Muscle layer of duodenum (tissue), 2 donors: ENCODE results near the gene TLCD1.

ENCODE experiments used
- H3K27ac ChIP-seq: one replicate; pipeline ENCODE4 v1.7.0; 2013; ENCODE audit warnings: mild to moderate bottlenecking, low read length
- H3K27me3 ChIP-seq: one replicate; pipeline ENCODE4 v1.7.0; 2013; ENCODE audit warnings: low read depth, mild to moderate bottlenecking, control low read depth, low read length
- H3K36me3 ChIP-seq, 2 donors: one replicate each; pipeline ENCODE4 v1.7.0; 2013; ENCODE audit warnings: low read length in 2 of 2, control low read depth in 1 of 2, mild to moderate bottlenecking in 1 of 2; ENCODE audit not compliant: insufficient read depth in 2 of 2, control insufficient read depth in 1 of 2
- H3K4me1 ChIP-seq, 2 donors: one replicate each; pipeline ENCODE4 v1.7.0; 2013; ENCODE audit warnings: low read length in 2 of 2, mild to moderate bottlenecking in 2 of 2, control low read depth in 1 of 2, moderate library complexity in 1 of 2; ENCODE audit not compliant: insufficient read depth in 2 of 2, control insufficient read depth in 1 of 2
- H3K4me3 ChIP-seq, 2 donors: one replicate each; pipeline ENCODE4 v1.7.0; 2013; ENCODE audit warnings: low read length in 2 of 2, low read depth in 1 of 2, mild to moderate bottlenecking in 1 of 2
- H3K9me3 ChIP-seq, 2 donors: one replicate each; pipeline ENCODE4 v1.7.0; 2013; ENCODE audit warnings: low read length in 2 of 2, control low read depth in 1 of 2, mild to moderate bottlenecking in 1 of 2; ENCODE audit not compliant: control insufficient read depth in 1 of 2
- donor health status: healthy.

The TLCD1 gene

DNA sequence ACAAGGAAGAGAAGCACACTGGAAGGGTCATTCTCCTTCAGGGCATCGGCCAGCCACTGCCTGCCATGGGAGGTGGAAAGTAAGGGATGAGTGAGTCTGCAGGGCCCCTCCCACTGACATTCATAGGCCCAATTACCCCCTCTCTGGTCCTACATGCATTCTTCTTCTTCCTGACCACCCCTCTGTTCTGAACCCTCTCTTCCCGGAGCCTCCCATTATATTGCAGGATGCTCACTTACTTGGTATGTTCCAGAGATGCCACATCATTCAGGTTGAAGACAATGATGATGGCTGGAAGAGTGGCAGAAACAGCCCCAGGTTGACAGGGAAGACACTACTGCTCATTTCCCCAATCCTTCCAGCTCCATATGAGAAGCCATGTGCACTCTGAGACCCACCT, 10.8 kb downstream of the TLCD1 start:
- Histone ChIP-seq H3K36me3 (peaks cover 0 to 18% of the 10 kb centered on the region in 2 donors), H3K4me1 (peaks cover 9 to 40% of the 10 kb centered on the region in 2 donors), H3K27me3 (no peaks in the 10 kb centered on the region), H3K4me3 (no peak overlapping the region), H3K27ac (no peak overlapping the region), H3K9me3 (no peaks in the 10 kb centered on the region)

DNA sequence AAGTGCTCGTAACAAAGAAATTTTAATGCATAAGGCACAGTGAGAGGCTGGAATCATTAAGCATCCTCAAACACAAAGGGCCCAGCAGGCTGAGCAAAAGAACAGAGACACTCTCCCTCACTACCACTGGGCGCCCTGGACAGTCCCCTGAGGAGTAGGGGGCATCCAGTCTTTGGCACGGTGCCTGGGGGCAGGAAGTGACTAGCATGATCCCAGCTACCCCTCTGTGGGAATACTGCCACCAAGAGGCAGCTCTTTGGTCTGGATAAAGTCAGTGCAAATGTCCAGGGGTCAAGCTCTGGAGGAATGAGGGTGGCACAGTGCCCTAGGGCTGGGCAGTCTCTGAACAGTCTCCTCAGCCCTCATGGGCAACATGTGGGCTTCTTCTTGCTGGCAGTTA, 11.8 kb downstream of the TLCD1 start:
- Histone ChIP-seq H3K36me3 (peaks cover 0 to 18% of the 10 kb centered on the region in 2 donors), H3K27ac (no peak overlapping the region), H3K9me3 (no peaks in the 10 kb centered on the region), H3K27me3 (no peaks in the 10 kb centered on the region), H3K4me3 (no peak overlapping the region), H3K4me1 (peaks cover 9 to 46% of the 10 kb centered on the region in 2 donors)

GRCh38 chr17:28712705-28713415, 13.2 kb downstream of the TLCD1 start:
- no peaks in the 10 kb centered on the region for H3K27me3 ChIP-seq
- H3K4me1 ChIP-seq, result peaks cover 3 to 38% of the 10 kb centered on the region in 2 donors
- H3K9me3 ChIP-seq, result no peaks in the 10 kb centered on the region
- H3K36me3 ChIP-seq, result peaks cover 0 to 18% of the 10 kb centered on the region in 2 donors
- H3K4me3 ChIP-seq, result no peak overlapping the region
- H3K27ac ChIP-seq, result no peak overlapping the region

GRCh38 chr17:28712032-28712704, 13.9 kb downstream of the TLCD1 start:
- Histone ChIP-seq H3K4me1 (peaks cover 3 to 38% of the 10 kb centered on the region in 2 donors), H3K4me3 (peak overlapping the region; percentile 66 to 81), H3K27me3 (no peaks in the 10 kb centered on the region), H3K36me3 (peaks cover 0 to 18% of the 10 kb centered on the region in 2 donors), H3K27ac (no peak overlapping the region), H3K9me3 (no peaks in the 10 kb centered on the region)

DNA sequence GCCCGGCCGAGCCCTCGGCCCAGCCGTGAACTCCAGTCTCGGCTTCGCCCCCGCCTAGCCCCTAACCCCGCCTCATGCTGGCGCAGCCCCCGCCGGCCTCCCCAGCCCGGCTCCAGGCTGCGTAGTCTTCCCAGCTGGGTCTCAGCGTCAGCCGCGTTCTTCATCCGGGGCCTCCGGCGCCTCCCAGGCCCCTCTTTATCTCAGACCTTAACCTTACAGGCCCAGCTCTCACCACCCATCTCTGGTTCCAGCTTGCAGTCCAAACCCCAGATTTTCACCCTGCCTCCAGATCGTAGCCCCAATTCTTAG, 14.4 kb downstream of the TLCD1 start, which contains the start of gene PROCA1:
Gene PROCA1, minus strand, starts transcription at position 166 of the 309 bp plus-strand sequence. CDS start 228 bp downstream, outside the sequence.
- Histone ChIP-seq H3K4me3 (peak within 1 kb of the TSS; percentile 66 to 81), H3K27me3 (no peaks in the 10 kb centered on the region), H3K27ac (peak within 1 kb of the TSS; percentile 82), H3K36me3 (peaks cover 0 to 18% of the 10 kb centered on the region in 2 donors), H3K4me1 (peaks cover 3 to 34% of the 10 kb centered on the region in 2 donors), H3K9me3 (no peaks in the 10 kb centered on the region)

DNA sequence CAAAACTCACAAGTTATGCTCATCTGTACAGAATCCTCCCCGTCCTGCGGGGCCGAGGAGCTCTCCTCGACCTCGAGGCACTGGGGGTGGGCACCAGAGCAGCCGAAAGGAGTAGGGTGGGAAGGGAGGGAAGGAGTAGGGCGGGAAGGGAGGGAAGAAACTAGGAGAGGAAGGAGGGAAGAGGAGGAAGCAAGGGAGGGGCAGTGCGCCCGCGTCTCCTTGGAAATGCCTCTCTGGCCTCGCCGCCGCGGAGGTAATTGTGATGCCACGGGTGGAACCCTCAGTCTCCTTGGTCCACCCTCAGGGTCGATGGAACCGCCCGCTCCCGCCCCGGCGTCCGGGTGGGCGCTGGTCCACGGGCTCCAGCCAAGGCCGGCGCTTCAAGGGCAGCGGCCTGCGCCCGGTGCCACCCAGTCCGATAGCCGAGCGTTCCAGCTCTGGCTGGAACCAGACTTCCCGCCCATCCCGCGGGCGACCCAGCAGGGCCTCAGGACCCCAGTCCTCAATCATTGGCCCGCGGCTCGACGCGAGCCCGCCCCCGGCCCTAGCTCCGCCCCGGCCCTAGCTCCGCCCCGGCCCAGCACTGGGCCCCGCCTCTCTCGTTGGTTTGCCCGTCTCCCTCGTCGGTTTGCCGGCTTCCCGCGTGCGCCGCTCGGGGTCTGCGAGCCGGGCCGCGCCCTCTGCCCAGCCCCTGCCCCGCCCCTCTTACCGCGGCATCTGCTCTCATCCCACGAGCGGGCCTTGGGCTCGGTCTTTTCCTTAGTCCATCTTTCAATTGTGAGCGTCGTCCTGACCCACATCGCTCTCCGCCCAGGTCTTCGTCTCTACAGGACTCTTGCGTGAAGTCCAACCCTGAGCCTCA, 14.9 kb downstream of the TLCD1 start:
- Histone ChIP-seq H3K4me3 (peak overlapping the region; percentile 66 to 81), H3K27me3 (no peaks in the 10 kb centered on the region), H3K36me3 (peaks cover 0 to 18% of the 10 kb centered on the region in 2 donors), H3K4me1 (peaks cover 0 to 28% of the 10 kb centered on the region in 2 donors), H3K27ac (peak overlapping the region; percentile 82), H3K9me3 (no peaks in the 10 kb centered on the region)

DNA sequence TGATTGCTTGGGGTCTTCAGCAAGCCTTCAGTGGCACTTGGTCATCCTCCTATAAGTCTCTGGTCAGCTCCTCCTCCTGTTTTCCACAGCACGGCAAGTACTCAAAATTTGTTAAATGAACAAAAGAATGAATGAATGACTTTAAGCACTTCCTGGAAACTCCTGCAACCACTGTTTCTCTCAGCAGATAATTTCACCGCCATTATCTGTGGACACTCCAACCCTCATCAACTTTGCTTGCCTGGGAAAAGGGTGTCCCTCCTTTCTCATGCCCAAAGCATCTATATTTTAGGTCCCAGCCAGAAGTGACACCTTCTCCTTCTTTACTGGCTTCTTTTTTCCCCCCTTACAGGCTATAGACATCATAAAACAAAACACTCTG, 18.7 kb downstream of the TLCD1 start:
- Histone ChIP-seq H3K36me3 (peaks cover 14 to 24% of the 10 kb centered on the region in 2 donors), H3K4me1 (peaks cover 0 to 17% of the 10 kb centered on the region in 2 donors), H3K27me3 (no peaks in the 10 kb centered on the region), H3K4me3 (no peak overlapping the region), H3K27ac (no peak overlapping the region), H3K9me3 (no peaks in the 10 kb centered on the region)

DNA sequence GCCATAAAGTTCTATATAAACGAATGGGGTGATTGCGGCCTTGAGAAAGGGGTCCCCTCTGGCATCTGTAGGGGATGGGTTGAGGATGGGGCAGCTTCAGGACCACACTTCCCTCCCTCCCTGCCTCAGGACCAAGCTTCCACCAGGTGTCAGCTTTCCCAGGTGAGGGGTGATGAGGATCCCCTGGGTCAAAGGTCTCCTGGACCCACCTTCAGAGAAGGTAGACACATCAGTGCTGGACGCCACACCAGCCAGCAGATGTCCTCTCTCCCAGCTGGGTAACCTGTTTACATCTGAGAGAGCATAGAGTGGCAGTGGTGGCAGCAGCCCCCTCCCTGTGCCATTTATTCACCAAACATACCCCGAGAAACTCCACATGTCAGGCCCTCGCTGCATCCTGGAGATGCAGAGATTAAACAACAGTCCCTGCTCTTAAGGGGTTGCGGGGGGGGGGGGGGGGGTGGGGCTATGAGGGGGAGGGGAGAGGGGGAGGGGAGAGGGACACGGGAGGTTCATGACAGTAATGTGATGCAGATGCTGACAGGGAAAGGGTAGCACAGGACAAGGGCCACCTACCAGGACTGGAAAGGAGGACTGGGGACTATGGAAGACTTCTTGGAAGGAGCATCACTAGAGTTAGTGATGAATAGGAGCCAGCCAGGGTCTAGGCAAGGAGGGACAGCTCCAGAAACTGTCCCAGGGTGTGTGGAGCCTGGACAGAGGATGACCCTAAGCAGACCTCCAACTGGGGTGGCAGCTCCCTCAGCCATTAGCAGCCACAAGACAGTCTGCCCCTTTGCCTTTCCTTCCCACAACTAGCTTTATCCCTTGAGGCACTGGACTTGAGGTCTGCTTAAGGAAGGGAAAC, 19.3 kb downstream of the TLCD1 start:
- H3K4me1 ChIP-seq, result peaks cover 0 to 11% of the 10 kb centered on the region in 2 donors
- no peaks in the 10 kb centered on the region for H3K9me3 ChIP-seq
- no peak overlapping the region for H3K27ac ChIP-seq
- H3K36me3 ChIP-seq, result peaks cover 20 to 30% of the 10 kb centered on the region in 2 donors
- no peak overlapping the region for H3K4me3 ChIP-seq
- no peaks in the 10 kb centered on the region for H3K27me3 ChIP-seq

DNA sequence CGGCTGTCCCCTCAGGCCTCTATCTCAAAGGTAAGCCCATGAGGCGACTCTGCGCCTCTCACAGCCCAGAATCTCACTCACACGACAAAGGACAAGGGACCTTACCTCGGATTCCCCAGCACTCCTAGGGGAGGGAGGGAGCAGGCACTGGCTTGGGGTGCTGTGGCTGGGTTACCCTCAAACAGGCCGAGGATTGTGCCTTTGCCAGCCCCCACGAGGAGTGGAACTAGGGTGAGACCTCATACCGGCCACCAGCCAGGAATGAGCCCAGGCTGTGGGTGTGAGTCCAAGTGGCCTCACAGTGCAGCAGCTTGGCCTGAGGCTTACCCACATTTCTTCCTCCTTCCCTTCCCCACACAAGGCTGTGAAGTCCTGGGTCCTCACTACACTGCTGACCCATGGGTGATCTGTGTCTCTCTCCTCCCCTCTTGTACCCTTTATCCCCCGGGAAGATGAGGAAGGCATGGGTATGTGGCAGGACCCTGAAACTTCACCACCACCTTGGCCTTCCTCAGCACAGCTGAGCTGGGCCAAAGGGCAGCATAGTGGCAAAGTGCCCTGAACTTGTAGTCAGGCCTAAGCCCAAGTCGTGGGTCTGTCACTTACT, 20.2 kb downstream of the TLCD1 start:
- H3K27me3 ChIP-seq, result no peaks in the 10 kb centered on the region
- H3K4me1 ChIP-seq, result peaks cover 0 to 8% of the 10 kb centered on the region in 2 donors
- peaks cover 29 to 39% of the 10 kb centered on the region in 2 donors for H3K36me3 ChIP-seq
- H3K27ac ChIP-seq, result no peak overlapping the region
- H3K9me3 ChIP-seq, result no peaks in the 10 kb centered on the region
- no peak overlapping the region for H3K4me3 ChIP-seq

DNA sequence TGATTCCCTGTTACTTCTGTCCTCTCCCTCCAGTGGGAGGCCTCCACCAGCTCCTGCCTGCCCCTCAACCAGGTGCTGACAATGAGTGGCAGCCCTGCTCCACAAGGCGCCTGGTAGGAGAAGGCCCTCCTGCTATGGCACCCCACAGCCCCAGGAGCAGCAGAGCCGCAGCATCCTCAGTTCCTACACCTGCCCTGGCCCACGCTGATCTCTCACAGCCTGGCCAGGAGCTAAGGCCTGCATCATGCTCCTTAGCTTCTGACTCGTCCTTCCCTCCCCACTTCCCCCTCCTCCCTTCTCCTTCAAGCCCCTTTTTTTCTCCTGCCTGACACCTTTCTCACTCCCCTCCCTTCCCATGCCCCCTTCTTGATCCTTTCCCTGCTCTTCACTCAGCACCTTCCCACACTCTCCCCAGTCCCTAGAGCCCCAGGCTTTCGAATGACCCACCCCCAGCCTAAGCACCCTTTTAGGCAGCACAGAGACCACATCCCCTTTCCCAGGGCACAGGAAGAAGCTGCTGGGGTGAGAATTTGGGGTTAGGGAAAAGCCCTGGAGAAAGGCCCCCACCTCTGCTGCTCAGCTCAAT, 20.9 kb downstream of the TLCD1 start:
- Histone ChIP-seq H3K4me1 (peaks cover 0 to 5% of the 10 kb centered on the region in 2 donors), H3K9me3 (no peaks in the 10 kb centered on the region), H3K36me3 (peaks cover 36 to 46% of the 10 kb centered on the region in 2 donors), H3K27me3 (no peaks in the 10 kb centered on the region), H3K27ac (no peak overlapping the region), H3K4me3 (no peak overlapping the region)
